HG02678 (cell line): ENCODE measurements around the gene SETD4.
"Not testable (repeated sequence)": the region's sequence is repeated elsewhere in the genome, so short reads cannot be mapped to it uniquely, and the experiment has no call there.

Experiments
- ATAC-seq: cut with Tn5 transposase; IDR thresholded peaks from one replicate; pipeline ENCODE4 v1.9.1; 2021; ENCODE audit warnings: mild to moderate bottlenecking, moderate library complexity; ENCODE audit not compliant: unreplicated experiment

SETD4 gene

GRCh38 chr21:36060159-36060921, at the start of gene SETD4:
Gene SETD4, minus strand, starts transcription at chr21:36060526. Its CDS starts 1,638 bp downstream, at chr21:36058888.
- ATAC-seq = peak; percentile 89

- ATAC-seq = no peak
These were observed 49.5 kb upstream of the SETD4 start for GRCh38 chr21:36109868-36110267.

GRCh38 chr21:36105327-36105842, 45.1 kb upstream of the SETD4 start:
- ATAC-seq = no peak

GRCh38 chr21:36104317-36105300, 44.3 kb upstream of the SETD4 start:
- no peak for ATAC-seq

- ATAC-seq = no peak
These were observed 43.1 kb upstream of the SETD4 start for GRCh38 chr21:36103434-36103833.

- ATAC-seq = no peak
These were observed 40.8 kb upstream of the SETD4 start for GRCh38 chr21:36100971-36101641.

GRCh38 chr21:36099695-36100211, 39.4 kb upstream of the SETD4 start:
- ATAC-seq = not testable (repeated sequence)

DNA sequence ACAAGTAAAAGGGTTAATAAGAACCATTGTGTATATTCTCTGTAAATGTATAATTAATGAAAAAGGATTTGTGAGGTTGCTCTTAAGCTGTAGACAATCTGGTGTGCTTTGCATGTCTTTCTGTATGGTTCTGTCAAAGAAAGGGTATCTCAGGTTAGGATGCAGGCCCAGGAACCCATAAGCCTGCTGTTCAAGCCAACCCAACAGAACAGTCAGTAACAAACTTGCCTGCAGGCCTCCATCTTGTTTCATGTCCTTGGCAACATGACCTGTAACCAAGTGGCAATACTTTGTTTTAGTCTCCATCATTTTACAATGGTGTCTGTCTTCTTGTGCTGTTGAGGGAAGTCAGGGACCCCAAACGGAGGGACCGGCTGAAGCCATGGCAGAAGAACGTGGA, 38.7 kb upstream of the SETD4 start:
- ATAC-seq = no peak

DNA sequence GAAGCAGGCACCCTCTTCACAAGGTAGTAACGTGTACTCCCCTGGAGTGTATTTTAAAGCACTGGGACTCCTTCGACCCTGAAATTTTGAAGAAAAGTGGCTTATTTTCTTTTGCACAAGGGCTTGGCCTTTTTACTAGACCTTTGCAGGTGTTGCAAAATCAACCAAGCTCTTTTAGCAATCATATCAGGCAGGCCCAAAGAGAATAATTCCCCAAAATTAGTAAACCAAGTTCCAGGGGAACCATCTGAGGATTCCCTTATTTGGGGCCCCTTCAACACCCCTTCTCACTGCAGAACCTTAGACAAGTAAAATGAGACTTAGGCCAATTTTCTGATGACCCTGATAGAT, 37.8 kb upstream of the SETD4 start:
- ATAC-seq = no peak

GRCh38 chr21:36097427-36098181, 37.3 kb upstream of the SETD4 start:
- no peak for ATAC-seq

- ATAC-seq = no peak
These were observed 36.3 kb upstream of the SETD4 start for GRCh38 chr21:36096398-36097290.

- no peak for ATAC-seq
These were observed 33.2 kb upstream of the SETD4 start for GRCh38 chr21:36093512-36093911.

- no peak for ATAC-seq
These were observed 32.4 kb upstream of the SETD4 start for GRCh38 chr21:36092681-36093080.

- no peak for ATAC-seq
These were observed 29.6 kb upstream of the SETD4 start for GRCh38 chr21:36089946-36090345.

- no peak for ATAC-seq
These were observed 27.2 kb upstream of the SETD4 start for GRCh38 chr21:36087362-36088138.

DNA sequence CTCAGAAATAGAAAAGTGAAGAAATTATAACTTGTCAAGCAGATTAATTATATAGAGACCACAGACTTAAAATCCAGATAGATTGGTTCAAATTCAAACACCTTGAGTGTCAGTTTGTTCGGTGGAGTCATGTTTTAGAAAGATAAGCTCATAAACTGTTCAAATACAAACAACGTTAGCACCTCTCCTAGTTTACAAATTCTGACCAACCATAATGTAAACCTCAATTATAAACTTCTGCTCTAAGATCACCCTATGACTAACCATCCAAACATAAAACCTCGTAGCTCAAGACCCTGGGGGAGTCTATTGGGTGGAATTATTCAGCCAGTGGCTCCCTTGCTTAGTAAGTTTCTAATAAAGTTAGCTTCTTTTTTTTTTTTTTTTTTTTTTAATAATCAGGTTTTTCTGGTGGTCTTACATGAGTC, 21.9 kb upstream of the SETD4 start:
- no peak for ATAC-seq

- no peak for ATAC-seq
These were observed 20.1 kb upstream of the SETD4 start for GRCh38 chr21:36080386-36080785.

GRCh38 chr21:36079671-36080070, 19.3 kb upstream of the SETD4 start:
- ATAC-seq = no peak
